GM13977 (cell line): Measurements from ENCODE around the gene TSHZ2.

ENCODE experiments used
- DNase-seq: peaks from one replicate; pipeline ENCODE4 v3.0.0; 2012; ENCODE audit warnings: low spot score
- CTCF ChIP-seq: IDR thresholded peaks from 2 replicates; pipeline ENCODE4 v1.5.1; 2012; ENCODE audit warnings: mild to moderate bottlenecking, control low read depth; ENCODE audit not compliant: insufficient read depth; ENCODE audit errors: extremely low read depth, missing control alignments
- in situ Hi-C: fragments of 300-500 bp; cut with MboI; formaldehyde crosslinking; loops from one replicate; pipeline ENCODE4 v1.12.0; 2022; ENCODE audit warnings: low sequenced_read_pairs, low pct_unique_long_range_greater_than_20kb, mixed read lengths, inconsistent platforms; ENCODE audit not compliant: unreplicated experiment

TSHZ2 gene

GRCh38 chr20:53040693-53041589 is 68.8 kb downstream of the TSHZ2 start:
- no peak for TF ChIP-seq CTCF
- DNase-seq, result no peak
- in situ Hi-C loops, result no loop called here

- in situ Hi-C loops, result no loop called here
- TF ChIP-seq CTCF, result no peak
Observed at GRCh38 chr20:53042521-53042920, 70.4 kb downstream of the TSHZ2 start.

GRCh38 chr20:53044296-53044695 is 72.1 kb downstream of the TSHZ2 start:
- no peak for TF ChIP-seq CTCF
- in situ Hi-C loops, result no loop called here
- DNase-seq, result no peak

More at GRCh38 chr20:53042521-53042920, 70.4 kb downstream of the TSHZ2 start:
- no peak for DNase-seq

GRCh38 chr20:53045941-53046340 is 73.8 kb downstream of the TSHZ2 start:
- in situ Hi-C loops, result no loop called here
- no peak for TF ChIP-seq CTCF
- DNase-seq, result no peak

- in situ Hi-C loops, result no loop called here
- no peak for DNase-seq
- TF ChIP-seq CTCF, result no peak
Observed at GRCh38 chr20:53047203-53047602, 75.0 kb downstream of the TSHZ2 start.

GRCh38 chr20:53048387-53048786 is 76.2 kb downstream of the TSHZ2 start:
- TF ChIP-seq CTCF, result no peak
- DNase-seq, result no peak
- in situ Hi-C loops, result no loop called here
